Sigmoid colon (tissue), 4 donors: ENCODE results near the gene CDC42SE2.

Source experiments
- CTCF ChIP-seq, 4 experiments: fragments of 450-650 bp in 3 of 4; fragments of 200-600 bp in 1 of 4; IDR thresholded peaks; one replicate each; pipeline ENCODE4 v1.5.1; 2016 to 2019; ENCODE audit warnings: antibody characterized with exemption in 4 of 4, mild to moderate bottlenecking in 3 of 4, moderate library complexity in 2 of 4
- EP300 ChIP-seq, 4 donors: sonication (generic); formaldehyde crosslinking; IDR thresholded peaks; one replicate each; pipeline ENCODE4 v1.6.1; 2017; ENCODE audit warnings: antibody characterized with exemption in 4 of 4
- POLR2AphosphoS5 ChIP-seq, 4 donors: sonication (generic); formaldehyde crosslinking; IDR thresholded peaks; one replicate each; pipeline ENCODE4 v1.6.1; 2017; ENCODE audit warnings: antibody characterized with exemption in 4 of 4

- TF ChIP-seq CTCF (IDR thresholded peaks at IDR 0.05) (no peak), POLR2AphosphoS5 (IDR thresholded peaks at IDR 0.05) (no peak), EP300 (IDR thresholded peaks at IDR 0.05) (no peak)
Measured at GRCh38 chr5:131396630-131397273, 132.9 kb downstream of the CDC42SE2 start.
